H1 (cell line): ENCODE data around the gene MMP24. TPM values are rescaled to one million over a fixed set of nuclear protein-coding genes. Genes with fewer than 3 reads are reported as not detected.

Experiments
- CTCF ChIA-PET: fragments of 300-600 bp; sonication (Branson Sonifier 250); formaldehyde crosslinking; loops from one replicate; lab custom pipeline; 2021; ENCODE audit not compliant: partially characterized antibody; lab: Charles Lee
- POLR2A ChIA-PET: fragments of 300-600 bp; sonication (Branson Sonifier 250); formaldehyde crosslinking; loops from one replicate; lab custom pipeline; 2021; ENCODE audit warnings: inconsistent platforms; ENCODE audit not compliant: partially characterized antibody; lab: Charles Lee
- DNase-seq, 2 experiments: peaks; one replicate each; pipeline versions ENCODE4 v3.0.0 to v3.0.0-alpha.2; 2010 to 2022; ENCODE audit warnings: low spot score in 2 of 2, low read depth in 1 of 2, mixed read lengths in 1 of 2
- FAIRE-seq: peaks from 2 replicates; lab custom pipeline; 2011; peaks lifted over from hg19 to GRCh38; lab: Jason Lieb, UNC
- H2AFZ ChIP-seq: 2 replicates; pipeline ENCODE4 v1.8.1; 2012; ENCODE audit warnings: low read length, inconsistent platforms
- H2AK5ac ChIP-seq: 2 replicates; pipeline ENCODE4 v1.6.1; 2013; ENCODE audit warnings: low read depth, low read length
- H2BK120ac ChIP-seq: replicated peaks from 2 replicates; pipeline ENCODE3; 2013; ENCODE audit warnings: low read depth, low read length, inconsistent platforms
- H2BK12ac ChIP-seq: 2 replicates; pipeline ENCODE4 v1.6.1; 2013; ENCODE audit warnings: low read depth, low read length
- H2BK15ac ChIP-seq: 2 replicates; pipeline ENCODE4 v1.6.1; 2013; ENCODE audit warnings: low read length
- H2BK20ac ChIP-seq: 2 replicates; pipeline ENCODE4 v1.6.1; 2013; ENCODE audit warnings: low read length
- H2BK5ac ChIP-seq: 2 replicates; pipeline ENCODE4 v1.6.1; 2013; ENCODE audit warnings: low read depth, low read length
- H3K14ac ChIP-seq: 2 replicates; pipeline ENCODE4 v1.6.1; 2013; ENCODE audit warnings: inconsistent platforms; ENCODE audit not compliant: insufficient read length
- H3K18ac ChIP-seq: 2 replicates; pipeline ENCODE4 v1.6.1; 2013; ENCODE audit warnings: low read length; ENCODE audit errors: extremely low read depth
- H3K23ac ChIP-seq: 2 replicates; pipeline ENCODE4 v1.6.1; 2013; ENCODE audit warnings: inconsistent platforms; ENCODE audit not compliant: insufficient read length
- H3K23me2 ChIP-seq: 2 replicates; pipeline ENCODE4 v1.6.1; 2013; ENCODE audit warnings: low read depth, low read length
- H3K27ac ChIP-seq: 2 replicates; pipeline ENCODE4 v1.6.1; 2011; ENCODE audit warnings: low read depth, low read length, inconsistent platforms
- H3K27me3 ChIP-seq, 4 experiments: replicated peaks in 1 of 4; 1 replicate in 1 of 4; 2 replicates in 3 of 4; pipeline versions ENCODE4 v1.6.1 to v1.8.1; 2011 to 2013; ENCODE audit warnings: low read length in 3 of 4, mild to moderate bottlenecking in 3 of 4, inconsistent platforms in 2 of 4, mixed read lengths in 2 of 4, moderate library complexity in 1 of 4; ENCODE audit not compliant: control insufficient read depth in 3 of 4, insufficient read depth in 3 of 4; ENCODE audit errors: extremely low read depth in 1 of 4
- H3K36me3 ChIP-seq, 4 experiments: 2 replicates each; pipeline versions ENCODE4 v1.6.1 to v1.8.1; 2011 to 2013; ENCODE audit warnings: mild to moderate bottlenecking in 4 of 4, low read length in 3 of 4, moderate library complexity in 2 of 4, control low read depth in 1 of 4, inconsistent platforms in 1 of 4; ENCODE audit not compliant: insufficient read depth in 4 of 4, control insufficient read depth in 2 of 4
- H3K4ac ChIP-seq: replicated peaks from 2 replicates; pipeline ENCODE3; 2013; ENCODE audit warnings: low read length, low read depth, mixed read lengths, inconsistent platforms; ENCODE audit not compliant: insufficient read length
- H3K4me1 ChIP-seq, 4 experiments: replicated peaks in 1 of 4; 1 replicate in 1 of 4; 2 replicates in 3 of 4; pipeline versions ENCODE4 v1.6.1 to v1.8.1; 2011 to 2013; ENCODE audit warnings: low read length in 3 of 4, inconsistent platforms in 2 of 4, mixed read lengths in 1 of 4; ENCODE audit not compliant: insufficient read depth in 4 of 4, control insufficient read depth in 3 of 4
- H3K4me2 ChIP-seq, 2 experiments: 2 replicates each; pipeline versions ENCODE4 v1.6.1 to v1.8.1; 2011 to 2013; ENCODE audit warnings: low read depth in 2 of 2, low read length in 2 of 2, control low read depth in 1 of 2, inconsistent platforms in 1 of 2, mild to moderate bottlenecking in 1 of 2; ENCODE audit not compliant: insufficient read depth in 1 of 2
- H3K4me3 ChIP-seq, 4 experiments: fragments of 200-600, 300-600 bp in 1 of 4; sonication (generic), shearing (Covaris generic), sonication (Bioruptor Twin) in 1 of 4; 2 replicates each; pipeline versions ENCODE4 v1.5.1 to v1.8.1; 2011 to 2016; ENCODE audit warnings: low read length in 4 of 4, low read depth in 3 of 4, control low read depth in 2 of 4, inconsistent platforms in 2 of 4, mild to moderate bottlenecking in 2 of 4, mixed read lengths in 1 of 4, moderate library complexity in 1 of 4; ENCODE audit not compliant: insufficient read depth in 2 of 4; ENCODE audit errors: extremely low read depth in 1 of 4
- H3K56ac ChIP-seq: replicated peaks from 2 replicates; pipeline ENCODE3; 2013; ENCODE audit warnings: low read depth, mild to moderate bottlenecking, mixed read lengths, low read length, inconsistent platforms; ENCODE audit not compliant: insufficient read length
- H3K79me1 ChIP-seq: 2 replicates; pipeline ENCODE4 v1.6.1; 2013; ENCODE audit warnings: low read depth, low read length, control low read depth
- H3K79me2 ChIP-seq, 2 experiments: 2 replicates each; pipeline versions ENCODE4 v1.6.1 to v1.8.1; 2012 to 2013; ENCODE audit warnings: low read length in 2 of 2, mild to moderate bottlenecking in 2 of 2, inconsistent platforms in 1 of 2; ENCODE audit not compliant: insufficient read depth in 2 of 2, control insufficient read depth in 1 of 2
- H3K9ac ChIP-seq, 4 experiments: replicated peaks in 1 of 4; 1 replicate in 1 of 4; 2 replicates in 3 of 4; pipeline versions ENCODE4 v1.6.1 to v1.8.1; 2011 to 2013; ENCODE audit warnings: low read depth in 3 of 4, low read length in 3 of 4, control low read depth in 2 of 4, mild to moderate bottlenecking in 2 of 4, moderate library complexity in 2 of 4, inconsistent platforms in 1 of 4; ENCODE audit errors: extremely low read depth in 1 of 4
- H3K9me3 ChIP-seq, 2 experiments: 2 replicates each; pipeline versions ENCODE4 v1.6.1 to v1.8.1; 2012 to 2013; ENCODE audit warnings: mild to moderate bottlenecking in 2 of 2, moderate library complexity in 2 of 2, control low read depth in 1 of 2, inconsistent platforms in 1 of 2, low read depth in 1 of 2, low read length in 1 of 2, mixed read lengths in 1 of 2; ENCODE audit not compliant: insufficient read depth in 2 of 2
- H4K20me1 ChIP-seq, 2 experiments: replicated peaks in 1 of 2; 2 replicates each; pipeline versions ENCODE3 to v1.8.1; 2011 to 2013; ENCODE audit warnings: inconsistent platforms in 2 of 2, low read length in 2 of 2, mild to moderate bottlenecking in 1 of 2; ENCODE audit not compliant: insufficient read depth in 2 of 2, control insufficient read depth in 1 of 2
- H4K5ac ChIP-seq: 2 replicates; pipeline ENCODE4 v1.6.1; 2013; ENCODE audit warnings: low read length, low read depth, mixed read lengths, inconsistent platforms; ENCODE audit not compliant: insufficient read length
- H4K8ac ChIP-seq: 2 replicates; pipeline ENCODE4 v1.8.0; 2013; ENCODE audit warnings: mild to moderate bottlenecking, moderate library complexity, low read length, inconsistent platforms; ENCODE audit not compliant: insufficient read depth; ENCODE audit errors: extremely low read depth
- H4K91ac ChIP-seq: replicated peaks from 2 replicates; pipeline ENCODE3; 2013; ENCODE audit warnings: low read length, mixed read lengths, inconsistent platforms; ENCODE audit not compliant: insufficient read length
- BACH1 ChIP-seq: IDR thresholded peaks from 2 replicates; pipeline ENCODE4 v1.6.1; 2012; ENCODE audit warnings: low read length, improper control_type of control experiment
- POLR2AphosphoS5 ChIP-seq: IDR thresholded peaks from 2 replicates; pipeline ENCODE4 v1.6.1; 2011; ENCODE audit warnings: low read depth, low read length
- TAF7 ChIP-seq: optimal IDR thresholded peaks from 2 replicates; pipeline ENCODE3; 2011; ENCODE audit warnings: low read depth, mild to moderate bottlenecking, inconsistent platforms, low read length, moderate library complexity, borderline replicate concordance
- WGBS, 2 experiments: shearing (Covaris generic) in 1 of 2; methylation state at CpG; one replicate each; pipeline versions ENCODE4 v1.1.6 to v1.1.7; 2013 to 2015; ENCODE audit warnings: low lambda C conversion rate in 2 of 2, mixed read lengths in 2 of 2, inconsistent platforms in 1 of 2, low coverage in 1 of 2, missing lambda C conversion rate in 1 of 2; ENCODE audit not compliant: insufficient replicate concordance in 2 of 2, insufficient coverage in 1 of 2, insufficient read length in 1 of 2; ENCODE audit errors: extremely low coverage in 1 of 2, missing lambda C conversion rate in 1 of 2; 5-methylcytosine and 5-hydroxymethylcytosine counted together
- polyA plus RNA-seq, 7 experiments: library from polyadenylated mRNA; depleted of rRNA in 3 of 7; stranded (reverse) in 5 of 7; unstranded in 2 of 7; fragments of >200 nt in 5 of 7; fragments of 200-250 nt in 2 of 7; gene quantifications; 1 replicate in 5 of 7; 2 replicates in 1 of 7; 4 replicates in 1 of 7; pipeline versions ENCODE4 v1.2.1 to v1.2.3, GENCODE V29; 2011 to 2013; ENCODE audit warnings: missing spikeins in 2 of 7, mixed read lengths in 2 of 7
- total RNA-seq: library from RNA; stranded (reverse); fragmentation: NEBNext Ultra II Directional; extraction: Animal tissue kit (Norgen Biotek cat#: 25700); gene quantifications from 2 replicates; pipeline ENCODE4 v1.2.1, GENCODE V29; 2021

The MMP24 gene
- total and polyA plus RNA-seq, 2 of the 8 experiments (the other 6 are each of a cell fraction or from before 2014, with no cell fraction given): 18.8 to 21.4 TPM

DNA sequence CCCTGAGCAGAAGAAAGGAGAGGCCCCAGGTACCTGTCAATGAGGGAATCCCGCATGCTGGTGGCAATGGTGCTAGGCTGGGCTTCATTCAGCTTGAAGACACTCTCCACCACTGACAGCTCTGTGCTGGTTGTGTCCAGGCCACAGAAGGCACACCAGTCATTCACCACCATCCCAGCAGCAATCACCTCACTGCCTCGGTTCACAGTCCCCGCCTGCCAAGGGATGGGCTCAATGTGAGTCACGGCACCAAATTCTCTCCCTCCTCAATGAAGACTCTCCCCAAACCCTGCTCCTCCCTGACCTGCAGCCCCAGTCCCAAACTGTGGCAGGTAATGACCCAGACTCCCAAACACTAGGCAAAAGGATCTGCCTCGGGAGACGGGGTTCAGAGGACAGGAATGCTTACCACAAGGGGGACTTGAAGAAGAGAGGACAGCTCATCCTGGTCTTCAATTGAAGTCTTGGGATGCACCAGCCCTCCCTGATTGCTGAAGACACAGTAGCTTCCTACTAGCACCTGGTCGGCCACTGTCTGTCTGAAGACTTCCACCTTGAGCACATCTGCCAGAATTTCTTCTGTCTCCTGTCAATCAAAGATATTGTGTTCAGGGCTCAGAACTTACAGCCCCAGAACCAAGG, 53.2 kb downstream of the MMP24 start:
- no peak overlapping the region for H4K5ac ChIP-seq
- peaks cover 7 to 14% of the 10 kb centered on the region in 2 experiments for H4K20me1 ChIP-seq
- no peak overlapping the region for H2BK120ac ChIP-seq
- H3K27ac ChIP-seq: no peak overlapping the region
- peaks cover 4 to 15% (median 9%) of the 10 kb centered on the region in 4 experiments; a peak in 6 of 7 replicates for H3K4me1 ChIP-seq
- H3K14ac ChIP-seq: no peak overlapping the region
- DNase-seq (no peak), FAIRE-seq (no peak)
- no peak overlapping the region for H2AFZ ChIP-seq
- H2BK20ac ChIP-seq: no peak overlapping the region
- peaks cover 9% of the 10 kb centered on the region for H3K23me2 ChIP-seq
- H4K91ac ChIP-seq: no peak overlapping the region
- H3K79me2 ChIP-seq: peaks cover 9 to 29% of the 10 kb centered on the region in 2 experiments
- no peak overlapping the region for H2BK5ac ChIP-seq
- H3K18ac ChIP-seq: no peak overlapping the region
- no peaks in the 10 kb centered on the region for H3K9me3 ChIP-seq
- no peak overlapping the region for H3K23ac ChIP-seq
- peaks cover 12% of the 10 kb centered on the region; the same call in 1 of the 2 replicates for H3K79me1 ChIP-seq
- H3K36me3 ChIP-seq: peaks cover 25 to 43% (median 28%) of the 10 kb centered on the region in 4 experiments
- no peak overlapping the region for H2BK12ac ChIP-seq
- no peak for TF ChIP-seq BACH1
- TF ChIP-seq TAF7: no peak
- peak; percentile 55; the same call in 1 of the 2 replicates for TF ChIP-seq POLR2AphosphoS5
- H3K56ac ChIP-seq: no peak overlapping the region
- H2BK15ac ChIP-seq: no peak overlapping the region
- H3K4ac ChIP-seq: no peak overlapping the region
- H3K4me2 ChIP-seq: no peak overlapping the region
- POLR2A ChIA-PET: interaction anchor here (0.6 to 5.7 kb wide), 10 partner anchors 8 to 244 kb away, joined by 3 to 39 read pairs (median 5); partner anchors contain the start of gene FAM83C
- no peak overlapping the region for H2AK5ac ChIP-seq
- no peak overlapping the region; the same call in 1 of the 2 replicates for H4K8ac ChIP-seq
- H3K27me3 ChIP-seq: no peaks in the 10 kb centered on the region
- no peak overlapping the region for H3K4me3 ChIP-seq
- H3K9ac ChIP-seq: no peak overlapping the region
- CTCF ChIA-PET: interaction anchor here (0.7 to 11.1 kb wide), 6 partner anchors 10 to 184 kb away, joined by 3 to 104 read pairs (median 3); no protein-coding TSS in a partner anchor
- 92% methylated on average over 7 of the region's 7 CpGs; no CpG with 5 or more reads in 1 of the 2 experiments for WGBS, 2 experiments
